ENCODE results near the gene CHML.

The CHML gene

DNA sequence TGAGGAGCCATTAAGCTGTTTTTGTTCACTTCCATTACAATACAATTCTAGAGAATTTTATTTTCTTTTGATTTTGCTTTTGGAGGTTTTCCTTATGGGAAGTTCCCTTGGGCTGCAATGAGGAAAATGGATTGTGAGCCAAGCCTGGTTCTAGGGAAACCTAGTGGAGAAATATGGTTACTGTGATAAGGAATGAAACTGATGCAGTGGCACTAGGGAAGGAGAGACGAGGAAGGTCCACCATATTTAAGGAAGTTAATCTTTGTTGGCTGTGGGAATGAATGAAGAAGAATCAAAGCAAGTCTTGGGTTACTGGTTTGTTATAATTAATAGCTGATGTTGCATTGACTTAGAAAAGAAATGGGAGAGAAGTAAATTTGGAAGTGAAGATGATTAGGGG, 28.4 kb downstream of the CHML start:
- TF ChIP-seq, protein P1, sequence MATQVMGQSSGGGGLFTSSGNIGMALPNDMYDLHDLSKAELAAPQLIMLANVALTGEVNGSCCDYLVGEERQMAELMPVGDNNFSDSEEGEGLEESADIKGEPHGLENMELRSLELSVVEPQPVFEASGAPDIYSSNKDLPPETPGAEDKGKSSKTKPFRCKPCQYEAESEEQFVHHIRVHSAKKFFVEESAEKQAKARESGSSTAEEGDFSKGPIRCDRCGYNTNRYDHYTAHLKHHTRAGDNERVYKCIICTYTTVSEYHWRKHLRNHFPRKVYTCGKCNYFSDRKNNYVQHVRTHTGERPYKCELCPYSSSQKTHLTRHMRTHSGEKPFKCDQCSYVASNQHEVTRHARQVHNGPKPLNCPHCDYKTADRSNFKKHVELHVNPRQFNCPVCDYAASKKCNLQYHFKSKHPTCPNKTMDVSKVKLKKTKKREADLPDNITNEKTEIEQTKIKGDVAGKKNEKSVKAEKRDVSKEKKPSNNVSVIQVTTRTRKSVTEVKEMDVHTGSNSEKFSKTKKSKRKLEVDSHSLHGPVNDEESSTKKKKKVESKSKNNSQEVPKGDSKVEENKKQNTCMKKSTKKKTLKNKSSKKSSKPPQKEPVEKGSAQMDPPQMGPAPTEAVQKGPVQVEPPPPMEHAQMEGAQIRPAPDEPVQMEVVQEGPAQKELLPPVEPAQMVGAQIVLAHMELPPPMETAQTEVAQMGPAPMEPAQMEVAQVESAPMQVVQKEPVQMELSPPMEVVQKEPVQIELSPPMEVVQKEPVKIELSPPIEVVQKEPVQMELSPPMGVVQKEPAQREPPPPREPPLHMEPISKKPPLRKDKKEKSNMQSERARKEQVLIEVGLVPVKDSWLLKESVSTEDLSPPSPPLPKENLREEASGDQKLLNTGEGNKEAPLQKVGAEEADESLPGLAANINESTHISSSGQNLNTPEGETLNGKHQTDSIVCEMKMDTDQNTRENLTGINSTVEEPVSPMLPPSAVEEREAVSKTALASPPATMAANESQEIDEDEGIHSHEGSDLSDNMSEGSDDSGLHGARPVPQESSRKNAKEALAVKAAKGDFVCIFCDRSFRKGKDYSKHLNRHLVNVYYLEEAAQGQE (IDR thresholded peaks at IDR 0.05; ENCODE audit: insufficient read depth in 1 of 2, low read depth in 2 of 2, low read length in 2 of 2): no peak
- TF ChIP-seq FOXP2 (optimal IDR thresholded peaks at IDR 0.05; ENCODE audit: borderline replicate concordance, extremely low read depth, extremely low read length, insufficient read depth) (no peak), POLR2AphosphoS5 (IDR thresholded peaks at IDR 0.05; ENCODE audit: low read depth, low read length) (no peak), TAF1 (IDR thresholded peaks at IDR 0.05; ENCODE audit: borderline replicate concordance, insufficient read depth, low read length) (no peak), SIN3A (IDR thresholded peaks at IDR 0.05; ENCODE audit: borderline replicate concordance, insufficient read depth, low read length) (no peak)

DNA sequence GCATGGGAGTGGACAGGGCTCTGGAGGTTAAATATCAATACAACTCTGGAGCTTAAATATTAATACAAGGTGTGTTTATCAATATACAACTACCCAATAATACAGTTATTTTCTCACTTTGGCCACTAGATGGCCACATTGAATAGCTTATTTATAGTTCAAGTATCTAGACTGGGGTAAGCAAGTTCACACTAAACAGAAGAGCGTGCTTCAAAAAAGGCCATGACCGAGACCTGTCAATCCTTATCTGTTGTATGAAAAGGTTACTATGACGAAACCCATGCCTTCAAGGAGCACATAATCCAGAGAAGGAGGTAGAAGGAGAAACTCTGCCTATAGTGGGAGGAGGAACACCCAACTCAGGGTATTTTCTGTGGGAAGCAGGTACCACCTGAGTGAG, 29.1 kb downstream of the CHML start:
- TF ChIP-seq SIN3A (IDR thresholded peaks at IDR 0.05; ENCODE audit: borderline replicate concordance, insufficient read depth, low read length) (no peak), TAF1 (IDR thresholded peaks at IDR 0.05; ENCODE audit: borderline replicate concordance, insufficient read depth, low read length) (no peak), POLR2AphosphoS5 (IDR thresholded peaks at IDR 0.05; ENCODE audit: low read depth, low read length) (no peak), FOXP2 (optimal IDR thresholded peaks at IDR 0.05; ENCODE audit: borderline replicate concordance, extremely low read depth, extremely low read length, insufficient read depth) (no peak)
- TF ChIP-seq, protein P1 (IDR thresholded peaks at IDR 0.05; ENCODE audit: insufficient read depth in 1 of 2, low read depth in 2 of 2, low read length in 2 of 2): no peak

DNA sequence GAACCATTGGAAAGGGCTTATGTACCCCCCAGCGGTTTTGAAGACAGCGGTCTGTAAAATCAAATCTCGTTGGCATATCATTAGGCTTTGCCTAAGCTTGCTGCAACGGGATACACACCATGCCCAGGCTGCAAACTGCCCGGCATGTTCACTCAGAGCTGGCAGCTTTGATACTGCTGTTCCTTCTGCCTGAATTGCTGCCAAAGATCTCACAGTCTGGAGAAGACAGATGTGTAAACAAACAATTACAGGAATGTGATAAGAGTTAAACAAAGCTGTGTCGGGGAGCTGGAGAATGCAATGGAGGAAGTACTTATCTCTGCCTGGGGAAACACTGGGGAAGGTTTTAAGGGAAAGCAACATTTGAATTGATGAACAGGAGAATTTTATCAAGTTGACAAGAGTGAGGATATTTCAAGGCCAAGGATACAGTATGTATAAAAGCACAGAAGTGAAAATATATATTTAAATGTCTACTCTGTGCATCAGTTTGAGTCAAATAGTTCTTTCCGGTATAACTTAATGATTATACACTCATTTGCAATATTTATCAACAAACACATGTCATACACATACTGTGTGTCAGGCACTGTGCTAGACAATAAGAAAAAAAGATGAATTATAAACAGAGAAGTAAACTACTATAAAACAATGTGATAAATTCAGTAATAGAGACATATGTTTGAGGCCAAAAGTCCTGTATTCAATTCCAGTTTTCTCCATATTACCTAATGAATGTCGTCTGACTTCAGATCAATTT, 29.9 kb downstream of the CHML start:
- TF ChIP-seq FOXP2 (optimal IDR thresholded peaks at IDR 0.05; ENCODE audit: borderline replicate concordance, extremely low read depth, extremely low read length, insufficient read depth): no peak
- no peak for TF ChIP-seq POLR2AphosphoS5 (IDR thresholded peaks at IDR 0.05; ENCODE audit: low read depth, low read length)
- TF ChIP-seq, protein P1 (IDR thresholded peaks at IDR 0.05; ENCODE audit: insufficient read depth in 1 of 2, low read depth in 2 of 2, low read length in 2 of 2): no peak
- no peak for TF ChIP-seq SIN3A (IDR thresholded peaks at IDR 0.05; ENCODE audit: borderline replicate concordance, insufficient read depth, low read length)
- no peak for TF ChIP-seq TAF1 (IDR thresholded peaks at IDR 0.05; ENCODE audit: borderline replicate concordance, insufficient read depth, low read length)

DNA sequence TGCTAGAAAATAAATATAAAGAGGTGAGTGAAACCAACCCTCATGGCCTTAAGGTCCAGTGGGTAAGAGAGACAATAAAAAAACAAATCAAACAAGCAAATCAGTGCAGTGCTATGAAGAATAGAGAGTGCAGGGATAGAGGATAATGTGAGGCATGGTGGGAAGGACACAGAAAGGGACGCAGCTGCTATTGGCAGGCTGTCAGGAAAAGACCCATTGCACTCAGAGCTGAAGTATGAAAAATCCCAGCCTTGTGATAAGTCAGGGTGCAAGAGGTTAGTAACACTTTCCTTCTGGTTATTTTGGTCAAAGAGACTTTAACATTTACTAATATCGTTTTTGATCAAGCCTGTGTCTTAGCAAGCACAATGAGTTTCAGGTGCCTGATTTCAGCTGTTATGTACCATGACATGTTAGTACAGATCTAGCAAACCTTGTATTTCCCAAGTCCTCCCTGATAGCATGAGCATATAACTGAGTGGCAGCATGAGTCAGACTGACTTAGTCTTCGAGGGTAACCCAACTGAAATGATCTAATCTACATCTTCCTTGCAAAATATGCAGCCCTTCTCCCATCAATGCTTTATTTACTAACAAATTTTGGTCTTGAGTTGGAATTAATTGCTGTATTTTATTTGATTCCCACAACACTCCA, 31.7 kb downstream of the CHML start:
- TF ChIP-seq FOXP2 (optimal IDR thresholded peaks at IDR 0.05; ENCODE audit: borderline replicate concordance, extremely low read depth, extremely low read length, insufficient read depth) (no peak), POLR2AphosphoS5 (IDR thresholded peaks at IDR 0.05; ENCODE audit: low read depth, low read length) (no peak), SIN3A (IDR thresholded peaks at IDR 0.05; ENCODE audit: borderline replicate concordance, insufficient read depth, low read length) (no peak), TAF1 (IDR thresholded peaks at IDR 0.05; ENCODE audit: borderline replicate concordance, insufficient read depth, low read length) (no peak)
- TF ChIP-seq, protein P1 (IDR thresholded peaks at IDR 0.05; ENCODE audit: insufficient read depth in 1 of 2, low read depth in 2 of 2, low read length in 2 of 2): no peak
